GM19240 (cell line): ENCODE measurements around the gene PIAS4.

ENCODE experiments used
- DNase-seq: peaks from one replicate; pipeline ENCODE4 v3.0.0; 2011; ENCODE audit warnings: low spot score; ENCODE audit not compliant: insufficient read length

PIAS4 gene

GRCh38 chr19:4071610-4072009 is 64.1 kb downstream of the PIAS4 start:
- DNase-seq: no peak

- no peak for DNase-seq
Measured at GRCh38 chr19:4075373-4075772, 67.8 kb downstream of the PIAS4 start.

GRCh38 chr19:4077007-4077374 is 69.5 kb downstream of the PIAS4 start:
- no peak for DNase-seq

- DNase-seq: no peak
Measured at GRCh38 chr19:4077800-4078684, 70.5 kb downstream of the PIAS4 start.

GRCh38 chr19:4080473-4080872 is 72.9 kb downstream of the PIAS4 start:
- DNase-seq: no peak

- no peak for DNase-seq
Measured at GRCh38 chr19:4081441-4082129, 74.0 kb downstream of the PIAS4 start.

GRCh38 chr19:4082172-4082571 is 74.6 kb downstream of the PIAS4 start:
- no peak for DNase-seq

GRCh38 chr19:4083677-4084546 is 76.4 kb downstream of the PIAS4 start:
- no peak for DNase-seq

- DNase-seq: no peak
Measured at GRCh38 chr19:4084547-4084877, 77.0 kb downstream of the PIAS4 start.

- no peak for DNase-seq
Measured at GRCh38 chr19:4086411-4086867, 78.9 kb downstream of the PIAS4 start.

GRCh38 chr19:4087787-4088679 is 80.5 kb downstream of the PIAS4 start:
- no peak for DNase-seq

- no peak for DNase-seq
Measured at GRCh38 chr19:4088975-4089374, 81.4 kb downstream of the PIAS4 start.
